CD4-positive, alpha-beta T cell treated with Interleukin-4 for 4 hours (primary cell): Measurements from ENCODE around the gene PTPRN2.
"Not testable (repeated sequence)": the region's sequence is repeated elsewhere in the genome, so short reads cannot be mapped to it uniquely, and the experiment has no call there.

Experiments
- DNase-seq: peaks from one replicate; pipeline ENCODE4 v3.0.0-alpha.2; 2020

The PTPRN2 gene

DNA sequence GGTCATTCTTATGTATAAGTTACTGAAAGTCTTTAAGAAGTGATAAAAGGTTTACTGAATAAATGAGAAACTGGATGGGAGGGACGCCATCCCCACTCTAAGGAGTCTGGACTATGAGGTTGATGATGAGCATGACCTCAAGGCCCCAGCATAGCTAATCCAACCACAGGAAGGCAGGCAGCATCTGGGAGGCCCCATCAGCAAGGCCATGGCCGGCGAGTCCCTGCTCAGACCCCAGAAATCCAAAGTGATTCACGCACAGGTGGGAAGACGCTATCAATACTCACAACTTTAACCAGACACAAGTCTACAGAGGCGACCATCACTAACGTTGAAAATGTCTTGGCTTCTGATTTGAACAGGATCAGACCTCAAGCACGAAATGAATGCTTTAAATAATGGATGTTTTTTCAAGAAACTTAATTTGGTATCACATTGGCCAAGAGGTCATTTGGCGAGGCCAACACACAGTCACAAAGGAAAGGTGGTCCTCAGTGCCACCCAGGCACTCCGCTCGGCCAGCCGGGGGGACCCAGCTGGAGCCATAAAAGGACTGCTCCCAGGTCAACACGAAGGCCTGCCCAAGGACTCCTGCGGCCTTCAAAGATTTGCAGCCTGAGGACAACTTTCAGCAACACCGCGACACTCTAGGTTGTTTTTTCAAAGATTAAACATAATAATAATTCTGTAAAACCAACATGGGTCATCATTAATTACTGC is 228.5 kb downstream of the PTPRN2 start:
- DNase-seq: no peak

DNA sequence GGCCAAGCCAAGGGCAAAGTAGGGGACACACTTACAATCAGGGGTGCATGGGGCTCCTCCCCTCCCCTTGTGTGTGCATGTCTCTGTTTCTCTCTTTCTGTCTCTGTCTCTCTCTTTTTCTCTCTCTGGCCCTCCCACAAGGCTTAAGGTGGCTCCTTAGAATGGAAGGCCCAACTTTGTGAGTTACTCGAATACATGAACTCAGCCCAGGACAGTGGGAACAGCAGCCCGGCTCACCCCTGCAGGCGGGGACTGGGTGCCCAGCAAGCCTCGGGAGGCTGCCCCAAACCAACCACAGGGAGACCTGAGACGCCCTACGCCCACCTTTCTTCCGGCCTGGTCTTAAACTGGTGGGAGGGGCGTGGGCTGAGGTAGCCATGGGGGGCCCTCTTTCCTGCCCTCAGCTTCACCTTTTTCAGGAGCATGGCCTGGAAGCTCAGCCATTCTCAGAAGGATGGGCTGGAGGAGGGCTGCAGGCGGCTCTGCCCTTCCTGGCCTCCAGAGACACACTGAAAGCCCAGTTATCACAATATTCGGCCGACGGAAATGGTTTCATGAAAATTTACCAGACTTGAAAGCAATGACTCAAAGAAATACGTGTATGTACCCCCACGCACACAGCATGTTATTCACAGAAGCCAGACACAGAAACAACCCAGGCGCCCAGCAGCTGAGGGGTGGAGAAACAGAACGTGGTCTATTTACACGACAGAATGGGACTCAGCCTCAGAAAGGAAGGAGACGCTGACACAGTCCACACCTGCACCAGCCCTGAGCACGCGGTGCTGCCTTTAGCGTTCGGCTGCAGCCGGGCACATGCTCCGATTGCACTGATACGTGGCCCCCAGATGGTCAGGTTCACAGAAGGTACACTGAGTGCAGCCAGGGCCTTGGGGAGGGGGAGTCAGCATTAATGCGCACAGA is 229.5 kb downstream of the PTPRN2 start:
- no peak for DNase-seq

DNA sequence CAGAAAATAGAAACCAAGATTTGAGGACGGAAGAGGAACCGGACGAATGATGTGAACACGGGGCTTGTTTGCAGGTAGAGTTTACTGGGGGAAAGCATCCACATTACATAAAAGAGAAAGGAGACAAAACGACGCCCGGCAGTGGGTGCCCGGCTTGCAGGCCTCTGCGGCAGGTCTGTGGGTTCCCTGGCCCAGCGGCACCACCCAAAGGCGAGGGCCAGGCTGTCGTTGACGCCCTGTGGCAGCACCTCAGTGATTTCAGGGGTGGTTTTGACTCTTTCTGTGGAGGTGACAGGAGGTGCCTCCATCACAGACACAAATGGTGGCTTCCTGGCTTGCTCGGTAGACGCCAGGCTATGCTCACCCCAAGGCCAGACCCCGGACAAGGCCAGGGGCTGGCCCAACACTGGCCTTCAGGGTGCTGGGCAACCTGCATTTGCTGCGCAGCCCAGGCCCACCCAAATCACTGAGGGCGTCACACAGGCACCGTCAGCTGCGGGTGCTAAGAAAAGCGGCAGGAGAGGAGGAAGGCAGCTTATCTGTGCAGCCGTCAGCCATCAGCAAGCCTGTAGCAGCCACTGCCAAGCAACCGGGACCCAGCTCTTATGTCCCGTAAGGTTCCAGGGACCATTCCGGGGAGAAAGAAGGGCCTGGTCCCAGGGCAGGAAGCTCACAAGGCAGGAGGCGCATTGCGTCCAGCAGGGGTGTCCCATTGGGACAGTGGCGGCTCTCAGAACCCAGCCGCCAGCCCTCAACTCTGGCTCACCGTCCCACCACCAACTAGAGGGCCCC is 230.3 kb downstream of the PTPRN2 start:
- DNase-seq: no peak

DNA sequence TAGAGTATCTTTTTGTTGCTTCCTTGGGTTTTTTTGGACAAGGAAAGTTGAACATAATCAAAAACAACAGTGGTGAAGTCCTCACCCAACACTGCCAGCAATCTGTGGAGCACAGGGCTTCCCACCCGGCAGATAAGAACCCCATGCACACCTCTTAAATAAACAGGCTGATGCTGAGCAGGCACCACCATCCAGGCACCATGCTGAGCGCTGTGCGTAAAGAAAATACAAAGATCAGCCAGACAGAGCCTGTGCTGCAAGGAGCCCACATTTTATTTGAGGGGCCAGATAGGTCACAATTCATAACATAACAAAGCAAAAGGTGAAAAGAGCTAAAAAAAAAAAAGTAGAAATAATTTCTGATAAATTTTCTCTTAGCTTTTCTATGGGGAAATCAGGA is 231.2 kb downstream of the PTPRN2 start:
- no peak for DNase-seq

DNA sequence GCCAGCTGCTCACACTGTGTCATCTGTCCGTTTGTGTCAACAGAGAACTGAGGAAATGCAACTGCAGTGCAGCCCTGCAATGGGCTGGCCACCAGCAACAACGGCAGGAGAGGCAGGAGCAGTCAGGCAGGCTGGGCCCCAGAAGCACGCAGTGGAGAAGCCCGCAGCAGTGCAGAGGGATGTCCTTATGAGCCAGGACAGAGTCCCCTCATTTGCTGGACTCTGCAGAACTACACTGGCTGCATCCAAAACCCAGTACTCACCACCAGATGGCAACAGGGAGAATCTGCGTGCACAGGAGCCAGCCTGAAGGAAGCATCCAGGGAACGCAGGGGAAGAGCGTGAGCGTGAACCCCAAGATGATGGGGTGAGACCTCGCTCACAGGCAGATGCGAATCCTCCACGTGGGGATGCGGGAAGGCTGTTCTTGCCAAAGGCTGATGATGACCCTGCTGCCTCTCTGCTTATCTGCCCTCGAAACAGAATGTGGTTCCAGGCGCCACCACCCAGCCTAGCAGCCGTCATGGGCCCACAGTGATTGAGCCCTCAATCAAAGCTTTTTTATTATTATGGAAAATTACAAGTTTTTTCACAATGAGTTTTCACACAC is 232.1 kb downstream of the PTPRN2 start:
- DNase-seq: no peak

DNA sequence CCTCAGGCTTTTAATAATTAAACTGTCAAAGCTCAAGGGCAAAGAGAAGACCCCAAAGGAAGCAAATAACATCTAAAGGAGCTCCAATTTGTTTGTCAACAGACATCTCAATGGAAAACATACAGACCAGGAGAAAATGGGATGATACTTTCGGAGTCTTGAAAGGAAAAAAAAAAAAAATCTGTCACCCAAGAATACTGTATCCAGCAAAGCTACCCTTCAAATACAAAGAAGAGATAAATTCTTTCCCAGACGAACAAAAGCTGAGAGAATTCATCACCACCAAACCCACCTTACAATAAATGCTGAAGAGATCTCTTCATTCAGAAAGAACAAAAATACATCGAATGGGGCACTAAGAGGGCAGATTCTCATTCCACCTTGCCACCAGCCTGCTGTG is 232.8 kb downstream of the PTPRN2 start:
- no peak for DNase-seq

DNA sequence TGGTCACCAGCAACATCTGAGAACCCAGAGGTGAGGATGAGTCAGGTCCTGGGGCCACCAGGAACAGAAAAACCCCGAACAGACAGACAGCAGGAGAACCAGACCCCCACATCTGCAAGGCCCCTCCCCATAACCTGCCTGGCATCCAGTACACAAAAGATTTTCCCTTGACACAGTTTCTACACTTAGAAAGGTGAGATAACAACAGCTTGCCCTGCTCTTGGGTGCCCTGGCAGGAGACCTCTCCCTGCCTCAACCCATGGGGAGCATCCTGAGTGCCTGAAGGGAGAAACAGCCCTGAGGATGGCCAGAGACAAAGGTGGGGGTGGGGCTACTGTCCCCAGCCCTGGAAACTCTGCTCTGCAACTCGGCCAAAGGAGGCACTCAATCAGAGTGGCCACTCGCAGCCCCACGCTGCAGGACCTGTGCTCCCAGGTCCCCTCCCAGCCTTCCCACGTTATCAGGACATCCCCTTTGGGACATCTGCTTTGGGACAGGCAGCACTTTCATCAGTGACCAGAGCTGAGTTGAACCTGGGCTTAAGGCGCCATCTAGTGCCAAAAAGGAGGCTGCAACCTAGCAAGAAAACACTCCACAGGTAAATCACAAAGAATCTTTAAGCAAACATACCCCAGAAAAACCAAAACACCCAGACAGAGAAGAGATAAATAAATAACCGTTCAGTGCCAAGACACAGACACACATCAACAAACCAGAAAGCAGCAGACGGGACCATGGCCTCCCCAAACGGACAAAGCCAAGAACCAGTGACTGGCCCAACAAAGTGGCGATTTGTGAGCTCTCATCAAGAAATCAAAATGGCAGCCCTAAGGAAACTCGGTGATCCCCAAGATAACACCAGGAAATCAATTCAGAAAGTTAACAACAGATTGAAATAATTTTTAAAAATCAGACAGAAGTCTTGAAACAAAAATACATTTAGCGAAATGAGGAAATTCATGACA is 233.7 kb downstream of the PTPRN2 start:
- no peak for DNase-seq

DNA sequence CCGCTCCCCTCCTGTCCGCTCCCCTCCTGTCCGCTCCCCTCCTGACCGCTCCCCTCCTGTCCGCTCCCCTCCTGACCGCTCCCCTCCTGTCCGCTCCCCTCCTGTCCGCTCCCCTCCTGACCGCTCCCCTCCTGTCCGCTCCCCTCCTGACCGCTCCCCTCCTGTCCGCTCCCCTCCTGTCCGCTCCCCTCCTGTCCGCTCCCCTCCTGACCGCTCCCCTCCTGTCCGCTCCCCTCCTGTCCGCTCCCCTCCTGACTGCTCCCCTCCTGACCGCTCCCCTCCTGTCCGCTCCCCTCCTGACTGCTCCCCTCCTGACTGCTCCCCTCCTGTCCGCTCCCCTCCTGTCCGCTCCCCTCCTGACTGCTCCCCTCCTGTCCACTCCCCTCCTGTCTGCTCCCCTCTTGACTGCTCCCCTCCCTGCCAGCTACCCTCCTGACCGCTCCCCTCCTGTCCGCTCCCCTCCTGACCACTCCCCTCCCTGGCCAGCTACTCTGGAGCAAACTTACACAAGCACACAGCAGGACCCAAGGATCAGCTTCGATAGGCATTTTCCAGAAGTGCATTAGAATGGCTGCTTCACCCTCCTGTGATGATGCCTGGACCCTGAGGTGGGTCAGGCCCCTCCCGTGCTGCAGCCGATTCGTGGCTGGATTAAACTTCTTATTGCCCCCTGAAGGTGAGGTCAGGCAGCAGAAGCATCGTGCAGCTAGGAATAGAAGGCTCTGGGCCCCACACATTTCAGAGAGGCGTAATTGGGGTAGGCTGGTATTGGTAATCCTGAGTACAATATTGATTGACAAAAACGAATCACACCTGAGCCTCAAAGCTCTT is 235.5 kb downstream of the PTPRN2 start:
- not testable (repeated sequence) for DNase-seq

DNA sequence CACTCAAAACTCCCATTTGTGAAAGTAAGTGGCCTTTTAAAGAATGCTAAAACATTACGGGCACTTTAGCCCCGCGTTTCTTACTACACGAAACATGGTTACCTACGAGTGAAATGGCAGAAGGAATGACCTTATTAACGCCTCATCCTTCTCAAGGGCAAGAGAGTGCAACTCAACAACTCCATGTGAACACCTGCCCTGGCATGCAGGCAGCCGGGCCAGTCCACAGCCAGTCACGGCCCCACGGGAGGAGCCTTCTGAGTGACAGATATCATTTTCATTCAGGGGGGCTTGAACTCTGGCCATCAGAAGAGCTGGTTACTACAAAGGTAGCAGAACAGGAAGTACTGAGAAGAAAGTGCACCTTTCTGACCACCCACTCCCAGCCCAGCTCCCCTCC is 236.1 kb downstream of the PTPRN2 start:
- DNase-seq: no peak

DNA sequence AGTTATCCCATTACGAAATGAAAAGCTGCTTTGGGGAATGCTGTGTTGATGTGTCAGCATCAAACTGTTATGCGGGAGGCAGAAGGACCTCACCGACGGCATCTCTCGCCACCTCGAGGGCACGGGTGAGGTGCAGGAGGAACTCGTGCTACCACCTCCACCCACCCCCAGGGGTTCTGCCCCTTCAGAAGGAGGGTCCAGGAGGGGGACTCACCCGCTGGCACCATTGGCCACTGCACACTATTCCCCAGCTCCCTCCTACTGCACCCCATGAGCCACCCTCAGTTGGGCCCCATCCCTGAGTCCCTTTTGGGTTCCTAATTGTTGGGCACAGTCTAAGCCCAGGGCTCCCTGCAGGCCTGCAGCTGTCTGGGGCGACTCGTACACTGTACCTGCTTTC is 236.6 kb downstream of the PTPRN2 start:
- DNase-seq: no peak

DNA sequence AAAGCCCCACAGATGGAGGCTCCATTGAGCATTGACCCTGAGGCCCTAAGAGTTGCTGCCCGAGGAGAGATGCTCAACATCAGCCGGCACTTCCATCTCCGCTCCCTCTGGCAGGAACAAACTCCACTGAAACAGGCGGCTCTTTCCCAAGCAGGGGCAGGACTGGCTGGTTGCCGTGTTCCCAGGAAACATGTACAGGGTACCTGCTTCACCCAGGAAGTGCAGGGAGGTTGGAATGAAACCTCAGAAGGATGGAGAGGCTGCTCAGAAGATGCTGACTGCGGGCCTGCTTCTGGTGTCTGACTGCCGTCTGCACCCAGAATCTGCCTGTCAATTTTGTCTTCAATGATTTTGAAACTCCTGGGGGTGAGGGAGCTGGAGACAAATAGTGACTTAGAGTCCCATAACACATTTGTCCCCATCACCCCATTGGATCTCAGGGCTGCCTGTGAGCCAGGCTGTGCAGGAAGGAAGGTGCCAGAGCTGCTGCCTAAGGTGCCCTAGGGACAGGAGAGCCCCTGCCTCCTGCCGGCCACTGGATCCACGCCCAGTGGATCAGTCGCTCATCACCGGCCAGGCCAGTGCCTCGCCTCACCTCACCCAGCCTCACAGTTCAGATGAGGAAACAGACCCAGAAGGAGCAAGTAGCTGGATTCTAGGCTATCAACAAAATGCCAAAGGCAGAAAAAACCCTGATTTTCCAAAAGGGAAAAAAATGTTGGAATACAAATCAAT is 237.3 kb downstream of the PTPRN2 start:
- no peak for DNase-seq

DNA sequence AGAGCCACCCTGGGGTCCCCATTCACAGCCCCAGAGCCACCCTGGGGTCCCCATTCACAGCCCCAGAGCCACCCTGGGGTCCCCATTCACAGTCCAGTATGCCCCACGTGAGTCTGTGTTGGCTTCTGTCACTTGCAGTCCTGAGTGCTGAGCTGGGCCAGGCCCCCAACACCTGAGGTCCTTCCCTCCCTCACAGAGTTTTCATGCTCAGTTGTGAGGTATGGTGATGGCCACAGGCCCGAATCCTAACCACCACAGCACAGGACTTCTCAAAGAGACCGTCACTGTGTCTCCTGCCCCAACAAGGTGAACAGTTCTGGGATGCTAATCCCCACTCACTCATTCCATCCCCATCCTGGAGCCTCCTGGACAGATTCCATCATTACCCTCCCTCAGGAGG is 239.2 kb downstream of the PTPRN2 start:
- DNase-seq: no peak

DNA sequence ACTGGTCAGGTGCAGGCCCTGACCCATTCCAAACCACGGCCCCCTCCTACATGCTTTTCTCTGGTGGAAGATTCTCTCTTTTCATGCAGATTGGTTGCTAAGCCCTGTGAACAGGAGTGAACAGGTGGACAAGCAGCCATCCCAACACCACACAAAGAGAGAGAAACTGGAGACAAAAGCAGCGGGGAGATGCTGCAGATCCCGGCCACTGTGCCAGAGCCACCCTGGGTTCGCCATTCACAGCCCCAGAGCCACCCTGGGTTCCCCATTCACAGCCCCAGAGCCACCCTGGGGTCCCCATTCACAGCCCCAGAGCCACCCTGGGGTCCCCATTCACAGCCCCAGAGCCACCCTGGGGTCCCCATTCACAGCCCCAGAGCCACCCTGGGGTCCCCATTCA is 239.6 kb downstream of the PTPRN2 start:
- DNase-seq: not testable (repeated sequence)

DNA sequence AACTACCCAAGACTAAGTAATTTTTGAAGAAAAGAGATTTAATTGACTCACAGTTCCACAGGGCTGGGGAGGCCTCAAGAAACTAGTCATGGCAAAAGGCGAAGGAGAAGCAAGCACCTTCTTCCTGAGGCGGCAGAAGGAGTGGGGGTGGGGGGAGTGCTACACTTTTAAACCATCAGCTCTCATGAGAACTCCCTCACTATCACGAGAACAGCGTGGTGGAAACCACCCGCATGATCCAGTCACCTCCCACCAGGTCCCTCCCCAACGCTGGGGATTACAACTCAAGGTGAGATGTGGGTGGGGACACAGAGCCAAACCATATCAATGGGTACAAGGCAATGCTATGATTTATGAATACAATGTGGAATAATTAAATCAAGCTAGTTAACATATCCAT is 241.9 kb downstream of the PTPRN2 start:
- DNase-seq: no peak

DNA sequence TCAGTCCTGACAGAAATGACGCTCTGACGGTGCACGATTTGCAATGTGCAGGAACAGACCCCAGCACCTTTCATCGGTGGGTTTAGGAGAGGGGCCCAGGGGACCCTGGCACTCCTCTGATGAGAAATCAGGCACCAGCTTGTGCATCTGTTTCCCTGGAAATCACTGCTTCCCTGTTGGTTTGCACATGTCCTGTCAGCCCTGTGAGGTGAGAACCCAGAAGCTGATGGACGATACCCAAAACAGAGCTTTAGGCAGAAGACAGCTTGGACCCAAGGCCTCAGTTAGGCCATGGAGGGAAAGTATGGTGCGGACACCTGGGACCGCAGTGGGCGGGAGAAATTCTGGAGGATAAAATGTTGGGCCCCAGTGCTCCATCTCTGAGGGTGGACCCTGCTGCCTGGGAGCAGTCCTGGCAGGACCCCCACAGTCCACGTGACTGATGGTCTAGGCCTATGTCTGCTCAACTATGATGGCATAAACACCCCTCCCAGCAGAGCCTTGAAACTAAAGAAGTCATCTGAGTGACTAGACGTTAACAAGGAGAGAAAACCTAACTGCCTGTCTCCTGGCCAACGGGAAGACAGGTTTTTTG is 242.8 kb downstream of the PTPRN2 start:
- no peak for DNase-seq

DNA sequence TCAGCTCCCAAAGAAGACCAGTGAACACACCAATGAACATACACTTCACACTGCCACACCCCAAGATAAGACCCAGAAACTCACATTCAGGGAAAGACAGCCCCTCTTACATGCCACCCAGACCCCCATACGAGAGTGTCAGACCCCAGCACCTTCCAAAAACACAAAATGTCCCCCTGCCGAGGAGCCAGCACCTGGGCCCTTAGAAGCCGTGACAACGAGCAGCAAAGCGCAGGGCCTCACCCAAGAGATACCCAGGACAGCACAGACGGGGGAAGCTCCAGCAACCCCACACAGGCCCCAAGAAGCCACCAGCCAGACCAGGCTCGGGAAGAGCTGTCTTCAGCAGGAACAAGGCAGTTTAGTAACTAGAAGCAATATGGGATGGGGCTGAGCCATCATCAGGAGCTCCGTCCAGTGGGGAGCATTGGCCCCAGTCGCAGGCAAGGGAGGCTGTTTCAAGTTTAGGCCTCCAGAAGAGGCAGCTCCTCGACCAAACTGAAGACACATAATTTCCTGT is 243.6 kb downstream of the PTPRN2 start:
- DNase-seq: no peak

DNA sequence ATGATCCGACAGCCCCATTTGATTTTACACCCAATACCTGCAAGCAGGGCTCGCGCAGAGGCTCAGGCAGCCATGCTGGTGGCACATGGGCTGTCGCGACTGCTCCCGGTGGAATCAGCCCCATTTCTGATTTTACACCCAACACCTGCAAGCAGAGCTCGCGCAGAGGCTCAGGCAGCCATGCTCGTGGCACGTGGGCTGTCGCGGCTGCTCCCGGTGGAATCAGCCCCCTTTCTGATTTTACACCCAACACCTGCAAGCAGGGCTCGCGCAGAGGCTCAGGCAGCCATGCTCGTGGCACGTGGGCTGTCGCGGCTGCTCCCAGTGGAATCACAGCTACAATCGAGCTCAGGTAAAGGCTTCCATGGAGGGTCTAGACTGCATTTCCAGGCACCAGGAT is 244.1 kb downstream of the PTPRN2 start:
- no peak for DNase-seq

DNA sequence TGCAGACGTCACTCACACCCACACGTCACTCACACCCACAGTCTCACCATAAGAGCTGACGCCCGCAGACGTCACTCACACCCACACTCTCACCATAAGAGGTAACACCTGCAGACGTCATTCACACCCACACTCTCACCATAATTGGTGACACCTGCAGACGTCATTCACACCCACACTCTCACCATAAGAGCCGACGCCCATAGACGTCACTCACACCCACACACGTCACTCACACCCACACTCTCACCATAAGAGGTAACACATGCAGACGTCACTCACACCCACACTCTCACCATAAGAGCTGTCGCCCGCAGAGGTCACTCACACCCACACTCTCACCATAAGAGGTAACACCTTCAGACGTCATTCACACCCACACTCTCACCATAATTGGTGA is 246.5 kb downstream of the PTPRN2 start:
- not testable (repeated sequence) for DNase-seq

DNA sequence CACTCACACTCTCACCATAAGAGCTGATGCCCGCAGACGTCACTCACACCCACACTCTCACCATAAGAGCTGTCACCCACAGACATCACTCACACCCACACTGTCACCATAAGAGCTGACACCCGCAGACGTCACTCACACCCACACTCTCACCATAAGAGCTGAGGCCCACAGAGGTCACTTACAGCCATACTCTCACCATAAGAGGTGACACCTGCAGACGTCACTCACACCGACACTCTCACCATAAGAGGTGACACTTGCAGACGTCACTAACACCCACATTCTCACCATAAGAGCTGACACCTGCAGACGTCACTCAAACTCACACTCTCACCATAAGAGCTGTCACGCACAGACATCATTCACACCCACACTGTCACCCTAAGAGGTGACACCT is 250.7 kb downstream of the PTPRN2 start:
- DNase-seq: not testable (repeated sequence)
